Measurements from ENCODE around the gene BMPR1A.

The BMPR1A gene

GRCh38 chr10:86981716-86982115 is 225.3 kb downstream of the BMPR1A start:
- Histone ChIP-seq H3K27ac (replicated peaks) (no peak overlapping the region), H3K4me3 (replicated peaks; ENCODE audit: insufficient read depth, low read length) (no peak overlapping the region), H3K27me3 (ENCODE audit: insufficient read depth, poor library complexity, severe bottlenecking) (no peaks in the 10 kb centered on the region)
- no peak for DNase-seq (ENCODE audit: low read depth in 1 of 2, low spot score in 1 of 2)
- TF ChIP-seq GABPA (IDR thresholded peaks at IDR 0.05; ENCODE audit: low read depth) (no peak), POLR2AphosphoS5 (IDR thresholded peaks at IDR 0.05; ENCODE audit: low read depth) (no peak)
